Measurements from ENCODE around the gene PDE4D.

DNA sequence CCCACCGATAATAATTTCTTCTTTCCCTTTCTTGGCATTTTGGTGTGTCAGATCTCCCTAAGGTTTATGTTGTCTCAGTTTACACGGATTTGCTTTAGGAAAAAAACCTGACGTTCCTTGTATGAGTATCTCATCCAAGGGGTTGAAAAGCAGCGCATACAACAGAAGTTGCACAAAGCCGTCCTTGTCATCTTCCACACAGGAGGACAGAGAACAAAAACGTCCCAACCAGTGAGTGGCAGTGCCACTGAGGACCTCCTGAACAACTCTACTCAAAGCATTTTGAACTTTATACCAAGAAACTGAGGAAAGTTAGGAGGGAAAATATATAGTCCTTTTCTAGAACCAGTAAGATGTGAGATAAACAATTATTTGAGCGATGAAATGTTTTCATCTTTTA, 547.0 kb downstream of the PDE4D start:
- TF ChIP-seq CTCF (IDR thresholded peaks at IDR 0.05) (no peak), POLR2A (IDR thresholded peaks at IDR 0.05) (no peak)
